GM12891 (cell line): ENCODE data around the gene TBL1XR1.

Experiments
- POLR2A ChIP-seq: IDR thresholded peaks from 2 replicates; pipeline ENCODE4 v1.6.1; 2011; ENCODE audit warnings: low read depth, low read length, control low read depth
- POLR2AphosphoS5 ChIP-seq: IDR thresholded peaks from 2 replicates; pipeline ENCODE4 v1.6.1; 2011; ENCODE audit warnings: low read depth, low read length, control low read depth

GRCh38 chr3:177237206-177237605, 39.9 kb upstream of the TBL1XR1 start:
- TF ChIP-seq POLR2AphosphoS5, result no peak
- no peak for TF ChIP-seq POLR2A
